Cardiac fibroblast (primary cell): Measurements from ENCODE around the gene JCAD.

Source experiments
- DNase-seq, 2 donors: peaks; one replicate each; pipeline versions ENCODE4 v3.0.0 to v3.0.0-alpha.2; 2010; ENCODE audit warnings: low read depth in 2 of 2
- H3K4me3 ChIP-seq, 2 donors: replicated peaks in 1 of 2; 1 replicate in 1 of 2; 2 replicates in 1 of 2; pipeline ENCODE4 v1.5.1; 2011; ENCODE audit warnings: low read depth in 2 of 2, low read length in 2 of 2, mild to moderate bottlenecking in 2 of 2, moderate library complexity in 1 of 2
- TF ChIP-seq, protein P1 (sequence below): IDR thresholded peaks from one replicate; pipeline ENCODE4 v1.5.1; 2011; ENCODE audit warnings: low read depth, mild to moderate bottlenecking, low read length, inconsistent platforms

JCAD gene

DNA sequence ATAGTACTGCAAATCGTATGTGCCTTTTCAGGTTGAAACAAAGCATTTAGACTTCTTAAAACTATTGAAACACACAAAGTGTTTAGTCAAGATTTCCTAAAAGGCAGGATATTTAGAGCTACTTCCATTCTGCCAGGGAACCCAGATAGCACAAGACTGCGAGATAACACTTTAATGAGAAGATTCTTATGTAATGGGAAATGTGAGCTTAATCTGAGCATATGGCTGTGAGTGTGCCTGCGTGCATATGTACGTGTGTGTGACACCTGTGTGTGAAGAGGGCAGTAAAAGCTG is 14.3 kb upstream of the JCAD start:
- no peak for DNase-seq
- no peak overlapping the region for H3K4me3 ChIP-seq
- TF ChIP-seq, protein P1, sequence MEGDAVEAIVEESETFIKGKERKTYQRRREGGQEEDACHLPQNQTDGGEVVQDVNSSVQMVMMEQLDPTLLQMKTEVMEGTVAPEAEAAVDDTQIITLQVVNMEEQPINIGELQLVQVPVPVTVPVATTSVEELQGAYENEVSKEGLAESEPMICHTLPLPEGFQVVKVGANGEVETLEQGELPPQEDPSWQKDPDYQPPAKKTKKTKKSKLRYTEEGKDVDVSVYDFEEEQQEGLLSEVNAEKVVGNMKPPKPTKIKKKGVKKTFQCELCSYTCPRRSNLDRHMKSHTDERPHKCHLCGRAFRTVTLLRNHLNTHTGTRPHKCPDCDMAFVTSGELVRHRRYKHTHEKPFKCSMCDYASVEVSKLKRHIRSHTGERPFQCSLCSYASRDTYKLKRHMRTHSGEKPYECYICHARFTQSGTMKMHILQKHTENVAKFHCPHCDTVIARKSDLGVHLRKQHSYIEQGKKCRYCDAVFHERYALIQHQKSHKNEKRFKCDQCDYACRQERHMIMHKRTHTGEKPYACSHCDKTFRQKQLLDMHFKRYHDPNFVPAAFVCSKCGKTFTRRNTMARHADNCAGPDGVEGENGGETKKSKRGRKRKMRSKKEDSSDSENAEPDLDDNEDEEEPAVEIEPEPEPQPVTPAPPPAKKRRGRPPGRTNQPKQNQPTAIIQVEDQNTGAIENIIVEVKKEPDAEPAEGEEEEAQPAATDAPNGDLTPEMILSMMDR: no peak

DNA sequence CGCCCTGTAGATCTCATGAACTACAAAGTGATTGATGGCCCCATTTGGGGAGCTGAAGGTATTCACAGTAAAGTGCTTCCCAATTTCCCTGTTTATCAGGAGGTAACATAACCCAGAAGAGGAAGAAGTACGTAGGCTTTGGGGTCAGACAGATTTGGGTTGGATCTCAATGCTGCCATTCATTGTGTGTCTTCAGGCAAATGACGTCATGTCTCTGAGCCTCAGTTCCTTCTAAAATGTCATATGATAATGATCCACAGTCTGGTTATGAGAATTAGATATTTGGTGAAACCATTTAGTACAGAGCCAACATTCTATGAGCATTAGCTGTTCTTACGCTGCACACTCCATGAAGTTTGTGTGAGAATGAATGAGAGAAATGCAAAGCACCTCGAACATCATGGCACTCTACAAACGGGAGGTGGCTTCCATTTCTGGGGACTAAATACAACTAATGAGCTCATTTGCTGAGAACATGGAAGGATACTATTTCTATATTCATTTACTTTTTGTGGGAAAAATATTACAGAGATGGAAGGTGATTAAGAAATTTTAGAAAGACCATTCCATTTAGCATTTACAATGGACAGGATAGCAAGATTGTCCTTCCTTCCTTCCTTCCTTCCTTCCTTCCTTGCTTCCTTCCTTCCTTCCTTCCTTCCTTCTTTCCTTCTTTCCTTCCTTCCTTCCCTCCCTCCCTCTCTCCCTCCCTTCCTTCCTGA is 13.8 kb upstream of the JCAD start:
- H3K4me3 ChIP-seq: no peak overlapping the region
- TF ChIP-seq, protein P1: no peak
- no peak for DNase-seq

DNA sequence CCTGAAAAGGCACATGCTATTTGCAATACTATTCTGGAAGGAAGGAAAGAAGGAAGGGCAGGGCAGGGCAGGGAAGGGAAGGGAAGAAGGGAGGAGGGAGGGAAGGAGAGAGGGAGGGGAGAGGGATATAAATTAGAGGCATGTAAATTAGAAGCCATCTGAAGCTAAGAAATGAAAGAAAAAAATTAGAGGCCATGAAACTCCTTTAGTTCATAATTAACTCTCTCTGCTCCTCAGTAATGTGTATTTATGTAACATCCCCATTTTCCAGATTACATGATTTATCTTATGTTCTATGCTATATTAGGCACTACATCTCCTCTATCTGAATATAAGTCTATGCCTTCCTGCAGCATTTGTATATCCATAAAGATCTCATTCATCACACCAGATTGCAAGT is 12.7 kb upstream of the JCAD start:
- no peak for DNase-seq
- TF ChIP-seq, protein P1: no peak
- H3K4me3 ChIP-seq: no peak overlapping the region

DNA sequence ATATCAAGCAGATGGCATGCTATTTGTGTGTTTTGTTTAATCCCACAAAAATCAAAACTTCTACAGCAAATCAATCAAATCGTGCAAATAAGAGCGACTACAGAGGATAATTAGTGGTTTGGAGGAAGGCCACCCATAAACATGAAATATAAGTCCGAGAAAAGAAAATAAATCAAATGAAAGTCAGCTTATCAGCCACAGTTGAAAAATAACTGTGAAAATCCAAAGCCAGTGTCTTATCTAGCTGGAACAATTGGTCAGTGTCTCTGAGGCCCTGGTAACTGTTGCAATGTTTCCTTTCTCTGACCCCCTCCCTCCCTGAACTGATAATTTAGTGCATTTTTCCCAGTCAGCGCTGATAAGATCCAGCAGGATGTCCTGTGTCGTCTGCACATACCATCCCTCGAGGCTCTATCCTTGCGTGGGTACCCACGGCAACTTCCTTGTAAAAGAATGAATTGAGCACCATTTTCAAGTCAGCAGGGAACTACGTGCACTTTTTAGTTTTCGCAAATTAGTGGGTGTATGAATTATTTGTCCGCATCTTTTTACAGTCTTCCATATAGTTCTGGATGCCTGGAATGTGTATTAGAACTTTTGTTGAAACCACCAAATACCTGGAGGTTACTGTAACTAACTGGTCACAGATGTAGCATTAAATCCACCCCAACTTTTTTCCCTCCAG is 10.8 kb upstream of the JCAD start:
- DNase-seq: peak in 1 of 2 donors; percentile 76
- TF ChIP-seq, protein P1: no peak
- no peak overlapping the region for H3K4me3 ChIP-seq

DNA sequence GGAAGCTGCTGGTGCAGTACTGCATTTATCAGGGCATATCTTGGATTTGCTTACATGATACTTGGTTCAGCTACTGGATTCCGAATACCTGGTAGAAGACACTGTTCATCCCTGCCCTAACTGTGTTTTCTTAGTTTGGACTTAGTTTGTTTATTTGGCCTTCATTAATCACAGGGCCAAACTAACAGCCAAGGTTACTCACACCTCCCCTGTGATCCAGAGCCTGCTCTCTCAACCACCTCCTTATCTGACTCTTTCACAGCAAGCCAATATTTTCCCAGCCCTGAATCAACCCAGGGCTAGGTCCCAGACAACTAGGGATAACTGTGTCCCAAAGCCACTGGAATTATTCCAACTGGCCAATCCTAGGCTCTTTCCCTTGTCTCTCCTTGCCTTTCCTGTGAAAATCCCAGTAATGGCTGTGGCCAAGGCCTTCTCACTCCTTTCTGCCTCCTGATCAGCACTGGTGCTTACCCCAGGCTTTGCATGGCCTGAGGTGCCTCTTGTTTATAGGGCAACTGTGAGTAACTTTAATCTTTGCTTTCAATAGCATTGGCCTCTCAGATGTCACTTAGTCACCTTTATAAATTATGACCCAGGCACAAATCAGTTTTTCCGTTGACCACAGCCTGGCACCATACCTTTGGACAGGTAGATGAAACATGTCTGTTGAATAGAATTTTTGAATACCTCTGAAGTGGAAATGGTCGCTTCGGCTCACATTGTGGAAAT is 9.3 kb upstream of the JCAD start:
- TF ChIP-seq, protein P1: no peak
- DNase-seq: no peak
- no peak overlapping the region for H3K4me3 ChIP-seq

DNA sequence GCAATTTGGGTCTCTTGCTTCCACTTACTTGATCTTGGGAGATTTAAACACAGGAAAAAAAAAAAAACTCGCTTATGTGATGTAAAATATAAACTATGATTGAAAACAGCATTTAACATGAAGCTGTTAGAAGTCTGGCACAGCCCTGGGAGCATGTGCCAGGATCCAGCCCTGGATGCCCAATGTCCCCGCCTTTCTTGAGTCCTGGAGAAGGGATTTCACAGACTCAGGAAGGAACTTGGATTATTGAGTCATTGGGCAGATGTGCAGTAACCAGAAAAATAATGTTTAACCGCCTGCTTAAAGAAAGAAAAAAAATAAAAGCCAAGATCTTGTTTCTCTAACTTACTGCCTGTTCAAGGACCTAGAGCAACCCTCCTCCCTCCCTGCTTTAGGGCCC is 3.7 kb upstream of the JCAD start:
- DNase-seq: peak; percentile 28 to 79
- no peak overlapping the region for H3K4me3 ChIP-seq
- TF ChIP-seq, protein P1: no peak
